Fibroblast of villous mesenchyme (primary cell): ENCODE data around the gene ZSCAN5A. TPM values are rescaled to one million over a fixed set of nuclear protein-coding genes. Genes with fewer than 3 reads are reported as not detected.

ENCODE experiments used
- DNase-seq: peaks from one replicate; pipeline ENCODE4 v3.0.0-alpha.2; 2010; ENCODE audit warnings: low read depth
- H3K4me3 ChIP-seq: 2 replicates; pipeline ENCODE4 v1.5.1; 2011; ENCODE audit warnings: low read depth, mild to moderate bottlenecking, low read length
- small RNA-seq: library from RNA; depleted of rRNA; stranded (forward); fragments of <200 nt; gene quantifications from one replicate; pipeline ENCODE3, GENCODE V24; 2012
- total RNA-seq: library from RNA; depleted of rRNA; stranded (reverse); fragments of >200 nt; gene quantifications from 2 replicates; pipeline ENCODE4 v1.2.3, GENCODE V29; 2012
- TF ChIP-seq, protein P1 (sequence below): IDR thresholded peaks from 2 replicates; pipeline ENCODE4 v1.5.1; 2012; ENCODE audit warnings: low read depth, mild to moderate bottlenecking, low read length; ENCODE audit not compliant: insufficient read depth

Gene ZSCAN5A
- total RNA-seq, 1 donor: 6.5 TPM

DNA sequence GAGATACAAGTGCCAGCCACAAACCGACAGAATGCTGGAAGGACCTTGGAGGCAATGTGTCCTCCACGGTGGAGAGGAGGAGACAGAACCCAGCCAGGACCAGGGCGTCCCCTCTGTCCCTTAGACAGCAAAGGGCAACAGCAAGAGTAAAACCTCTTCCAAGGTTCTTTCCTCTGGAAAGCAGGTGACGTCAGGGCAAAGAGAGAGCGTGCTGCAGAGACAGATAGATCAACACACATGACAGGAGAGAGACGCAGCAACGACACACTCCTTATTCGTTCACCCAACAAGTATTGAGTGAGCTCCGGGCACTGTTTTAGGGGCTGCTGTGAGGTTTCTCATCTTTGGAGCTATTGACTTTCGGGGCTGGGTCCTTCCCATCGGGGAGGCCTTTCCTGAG lies 140.1 kb downstream of the ZSCAN5A start:
- TF ChIP-seq, protein P1, sequence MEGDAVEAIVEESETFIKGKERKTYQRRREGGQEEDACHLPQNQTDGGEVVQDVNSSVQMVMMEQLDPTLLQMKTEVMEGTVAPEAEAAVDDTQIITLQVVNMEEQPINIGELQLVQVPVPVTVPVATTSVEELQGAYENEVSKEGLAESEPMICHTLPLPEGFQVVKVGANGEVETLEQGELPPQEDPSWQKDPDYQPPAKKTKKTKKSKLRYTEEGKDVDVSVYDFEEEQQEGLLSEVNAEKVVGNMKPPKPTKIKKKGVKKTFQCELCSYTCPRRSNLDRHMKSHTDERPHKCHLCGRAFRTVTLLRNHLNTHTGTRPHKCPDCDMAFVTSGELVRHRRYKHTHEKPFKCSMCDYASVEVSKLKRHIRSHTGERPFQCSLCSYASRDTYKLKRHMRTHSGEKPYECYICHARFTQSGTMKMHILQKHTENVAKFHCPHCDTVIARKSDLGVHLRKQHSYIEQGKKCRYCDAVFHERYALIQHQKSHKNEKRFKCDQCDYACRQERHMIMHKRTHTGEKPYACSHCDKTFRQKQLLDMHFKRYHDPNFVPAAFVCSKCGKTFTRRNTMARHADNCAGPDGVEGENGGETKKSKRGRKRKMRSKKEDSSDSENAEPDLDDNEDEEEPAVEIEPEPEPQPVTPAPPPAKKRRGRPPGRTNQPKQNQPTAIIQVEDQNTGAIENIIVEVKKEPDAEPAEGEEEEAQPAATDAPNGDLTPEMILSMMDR: no peak

DNA sequence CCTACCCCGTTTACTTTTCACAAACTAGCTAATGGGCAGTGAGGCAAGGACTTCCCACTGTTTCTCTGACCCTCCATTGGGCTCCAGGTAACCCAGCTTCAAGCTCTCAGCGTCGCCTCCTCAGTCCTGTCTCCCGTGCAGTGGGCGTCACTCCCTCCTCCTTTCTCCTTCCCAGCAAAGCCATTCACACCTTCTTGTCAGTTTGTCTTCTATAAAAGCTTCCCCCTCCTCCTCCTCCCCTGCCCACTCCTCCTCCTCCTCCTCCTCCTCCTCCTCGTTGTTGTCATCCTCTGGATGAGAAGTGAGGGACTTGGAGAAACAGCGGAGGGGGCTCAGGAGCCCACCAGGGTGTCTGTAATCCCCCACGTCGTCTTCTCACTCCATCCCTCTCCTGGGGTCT lies 140.6 kb downstream of the ZSCAN5A start:
- DNase-seq: no peak
- TF ChIP-seq, protein P1: no peak
- H3K4me3 ChIP-seq: no peak overlapping the region

More for the DNA sequence above, 140.1 kb downstream of the ZSCAN5A start:
- no peak overlapping the region for H3K4me3 ChIP-seq
- DNase-seq: no peak

Small RNA genes within 50 kb of the gene (small RNA-seq; reads per million reads assigned to genes)
- not detected for gene RF00019

Other genes with a start within 250 kb of the ZSCAN5A start
- 25.0 and 33.2 TPM in 2 replicates for gene ZNF787, start 193.5 kb downstream of the ZSCAN5A start, total RNA-seq
- 14.2 and 16.4 TPM in 2 replicates for gene ZNF444, start 173.6 kb downstream of the ZSCAN5A start, total RNA-seq
- not detected in 2 replicates for gene GALP, start 138.8 kb downstream of the ZSCAN5A start, total RNA-seq
- not detected in 2 replicates for gene ZSCAN5B, start 117.1 kb downstream of the ZSCAN5A start, total RNA-seq
- not detected in 2 replicates for gene ZSCAN5C, start 112.6 kb downstream of the ZSCAN5A start, total RNA-seq
- not detected in 2 replicates for gene EDDM13, start 42.1 kb downstream of the ZSCAN5A start, total RNA-seq
- gene ZNF582, start 78.7 kb upstream of the ZSCAN5A start, total RNA-seq: 2.3 and 2.6 TPM in 2 replicates
- 7.1 and 9.1 TPM in 2 replicates for gene ZNF583, start 89.5 kb upstream of the ZSCAN5A start, total RNA-seq
- 0.97 and 2.6 TPM in 2 replicates for gene ZNF667, start 162.5 kb upstream of the ZSCAN5A start, total RNA-seq
- gene ZNF471, start 193.0 kb upstream of the ZSCAN5A start, total RNA-seq: 1.9 and 3.9 TPM in 2 replicates
- 6.1 and 12.1 TPM in 2 replicates for gene ZFP28, start 224.1 kb upstream of the ZSCAN5A start, total RNA-seq